HFFc6 (cell line): ENCODE results near the gene PDZD2. TPM values are rescaled to one million over a fixed set of nuclear protein-coding genes. Genes with fewer than 3 reads are reported as not detected.

Experiments used
- DNase-seq: peaks from one replicate; pipeline ENCODE4 v3.0.0-alpha.2; 2018
- H3K27ac Mint-ChIP-seq: 2 replicates; pipeline ENCODE4 v1.8.0; 2020; ENCODE audit warnings: mild to moderate bottlenecking, mixed read lengths
- H3K27me3 Mint-ChIP-seq: 2 replicates; pipeline ENCODE4 v1.8.0; 2021; ENCODE audit warnings: mild to moderate bottlenecking, moderate library complexity, mixed read lengths; ENCODE audit not compliant: insufficient read depth
- H3K36me3 Mint-ChIP-seq: 2 replicates; pipeline ENCODE4 v1.8.0; 2021; ENCODE audit warnings: low read depth, mixed read lengths
- H3K4me1 Mint-ChIP-seq: 2 replicates; pipeline ENCODE4 v1.8.0; 2020; ENCODE audit warnings: low read depth, mixed read lengths
- H3K4me3 Mint-ChIP-seq: 2 replicates; pipeline ENCODE4 v1.8.0; 2020; ENCODE audit warnings: mild to moderate bottlenecking, moderate library complexity, mixed read lengths
- H3K9me3 Mint-ChIP-seq: 2 replicates; pipeline ENCODE4 v1.8.0; 2020; ENCODE audit warnings: mild to moderate bottlenecking, mixed read lengths
- CTCF ChIP-seq: fragments of 200-600 bp; sonication (generic); IDR thresholded peaks from 2 replicates; pipeline ENCODE4 v1.5.0; 2021; ENCODE audit warnings: antibody characterized with exemption, mild to moderate bottlenecking
- total RNA-seq, 6 experiments: library from RNA; stranded (reverse); fragmentation: NEBNext Ultra II Directional; extraction: Animal tissue kit (Norgen Biotek cat#: 25700); gene quantifications; 2 replicates in 1 of 6; 3 replicates in 5 of 6; pipeline ENCODE4 v1.2.3, GENCODE V29; 2021

Gene PDZD2
- total RNA-seq, 6 experiments from 2014 or later, result 0.02 to 0.12 (median 0.09) TPM

- DNase-seq, result no peak
- TF ChIP-seq CTCF, result no peak
- Mint-ChIP-seq H3K36me3 (no peaks in the 10 kb centered on the region), H3K9me3 (no peaks in the 10 kb centered on the region), H3K27ac (no peak overlapping the region), H3K4me3 (no peak overlapping the region), H3K27me3 (peaks cover 3% of the 10 kb centered on the region), H3K4me1 (peaks cover 13% of the 10 kb centered on the region)
Observed at GRCh38 chr5:32089146-32090000, 450.4 kb downstream of the PDZD2 start.

GRCh38 chr5:32090026-32090754 lies 451.3 kb downstream of the PDZD2 start:
- no peaks in the 10 kb centered on the region for H3K9me3 Mint-ChIP-seq
- no peak overlapping the region for H3K27ac Mint-ChIP-seq
- no peak for DNase-seq
- TF ChIP-seq CTCF, result no peak
- H3K4me1 Mint-ChIP-seq, result peaks cover 16% of the 10 kb centered on the region
- no peaks in the 10 kb centered on the region for H3K36me3 Mint-ChIP-seq
- no peak overlapping the region for H3K4me3 Mint-ChIP-seq
- peaks cover 3% of the 10 kb centered on the region for H3K27me3 Mint-ChIP-seq

DNA sequence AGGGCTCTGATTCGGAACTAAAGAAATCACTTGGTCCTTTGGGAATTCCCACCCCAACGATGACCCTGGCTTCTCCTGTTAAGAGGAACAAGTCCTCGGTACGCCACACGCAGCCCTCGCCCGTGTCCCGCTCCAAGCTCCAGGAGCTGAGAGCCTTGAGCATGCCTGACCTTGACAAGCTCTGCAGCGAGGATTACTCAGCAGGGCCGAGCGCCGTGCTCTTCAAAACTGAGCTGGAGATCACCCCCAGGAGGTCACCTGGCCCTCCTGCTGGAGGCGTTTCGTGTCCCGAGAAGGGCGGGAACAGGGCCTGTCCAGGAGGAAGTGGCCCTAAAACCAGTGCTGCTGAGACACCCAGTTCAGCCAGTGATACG lies 451.8 kb downstream of the PDZD2 start:
- Mint-ChIP-seq H3K9me3 (no peaks in the 10 kb centered on the region), H3K36me3 (no peaks in the 10 kb centered on the region), H3K27ac (no peak overlapping the region), H3K4me1 (peaks cover 19% of the 10 kb centered on the region), H3K4me3 (no peak overlapping the region), H3K27me3 (peaks cover 3% of the 10 kb centered on the region)
- TF ChIP-seq CTCF, result no peak
- DNase-seq, result no peak

GRCh38 chr5:32092938-32093812 lies 454.2 kb downstream of the PDZD2 start:
- TF ChIP-seq CTCF, result peak; percentile 90
- H3K9me3 Mint-ChIP-seq, result no peaks in the 10 kb centered on the region
- peak overlapping the region; percentile 10; the same call in 1 of the 2 replicates for H3K27ac Mint-ChIP-seq
- no peak overlapping the region for H3K4me3 Mint-ChIP-seq
- DNase-seq, result peak; percentile 73
- peaks cover 19% of the 10 kb centered on the region for H3K4me1 Mint-ChIP-seq
- H3K27me3 Mint-ChIP-seq, result peaks cover 2% of the 10 kb centered on the region; the same call in 1 of the 2 replicates
- no peaks in the 10 kb centered on the region; the same call in 1 of the 2 replicates for H3K36me3 Mint-ChIP-seq

GRCh38 chr5:32094691-32095090 lies 455.8 kb downstream of the PDZD2 start:
- no peaks in the 10 kb centered on the region; the same call in 1 of the 2 replicates for H3K36me3 Mint-ChIP-seq
- H3K27me3 Mint-ChIP-seq, result peaks cover 2% of the 10 kb centered on the region; the same call in 1 of the 2 replicates
- H3K4me3 Mint-ChIP-seq, result no peak overlapping the region
- peaks cover 19% of the 10 kb centered on the region for H3K4me1 Mint-ChIP-seq
- no peak for TF ChIP-seq CTCF
- no peaks in the 10 kb centered on the region for H3K9me3 Mint-ChIP-seq
- no peak for DNase-seq
- H3K27ac Mint-ChIP-seq, result no peak overlapping the region
